ENCODE measurements around the gene P2RY8. TPM values are rescaled to one million over a fixed set of nuclear protein-coding genes. Genes with fewer than 3 reads are reported as not detected.
"Not testable (repeated sequence)": the region's sequence is repeated elsewhere in the genome, so short reads cannot be mapped to it uniquely, and the experiment has no call there.

P2RY8 gene
- total RNA-seq, 1 donor = not detected

GRCh38 chrX:1451251-1451660, 85.7 kb downstream of the P2RY8 start:
- Histone ChIP-seq H2AFZ (ENCODE audit: low read length) (no peak overlapping the region), H3K9me3 (ENCODE audit: low read depth, low read length) (no peaks in the 10 kb centered on the region), H3K4me1 (ENCODE audit: insufficient read depth, low read length) (no peaks in the 10 kb centered on the region), H4K20me1 (ENCODE audit: insufficient read depth, low read length) (peaks cover 9% of the 10 kb centered on the region), H3K79me2 (ENCODE audit: insufficient read depth, low read length) (peaks cover 54% of the 10 kb centered on the region), H3K4me3 (ENCODE audit: insufficient read depth, low read length) (peak overlapping the region; percentile 96), H3K4me2 (ENCODE audit: insufficient read depth, low read length) (peak overlapping the region; percentile 83), H3K27me3 (ENCODE audit: insufficient read depth, low read length) (peaks cover 4% of the 10 kb centered on the region), H3K27ac (ENCODE audit: low read depth, low read length) (no peak overlapping the region), H3K36me3 (ENCODE audit: insufficient read depth, low read length) (peaks cover 5% of the 10 kb centered on the region)
- peak; percentile 58 for DNase-seq (ENCODE audit: insufficient read length, low spot score, missing footprints)
- TF ChIP-seq CTCF (IDR thresholded peaks at IDR 0.05; ENCODE audit: extremely low read depth, low read depth, low read length) = no peak

GRCh38 chrX:1450361-1451161, 86.4 kb downstream of the P2RY8 start:
- Histone ChIP-seq H3K4me2 (ENCODE audit: insufficient read depth, low read length) (no peak overlapping the region), H3K4me3 (ENCODE audit: insufficient read depth, low read length) (no peak overlapping the region)
- DNase-seq (ENCODE audit: insufficient read length, low spot score, missing footprints) = peak; percentile 69

GRCh38 chrX:1449823-1450149, 87.2 kb downstream of the P2RY8 start:
- no peak overlapping the region for H3K4me2 ChIP-seq (ENCODE audit: insufficient read depth, low read length)
- H4K20me1 ChIP-seq (ENCODE audit: insufficient read depth, low read length) = peaks cover 9% of the 10 kb centered on the region
- H3K79me2 ChIP-seq (ENCODE audit: insufficient read depth, low read length) = peaks cover 58% of the 10 kb centered on the region
- TF ChIP-seq CTCF (IDR thresholded peaks at IDR 0.05; ENCODE audit: extremely low read depth, low read depth, low read length) = no peak
- no peak overlapping the region for H3K4me3 ChIP-seq (ENCODE audit: insufficient read depth, low read length)
- DNase-seq (ENCODE audit: insufficient read length, low spot score, missing footprints) = no peak
- peaks cover 5% of the 10 kb centered on the region for H3K36me3 ChIP-seq (ENCODE audit: insufficient read depth, low read length)
- H3K27me3 ChIP-seq (ENCODE audit: insufficient read depth, low read length) = no peaks in the 10 kb centered on the region
- H3K9me3 ChIP-seq (ENCODE audit: low read depth, low read length) = no peaks in the 10 kb centered on the region
- no peak overlapping the region for H2AFZ ChIP-seq (ENCODE audit: low read length)
- H3K27ac ChIP-seq (ENCODE audit: low read depth, low read length) = no peak overlapping the region
- no peaks in the 10 kb centered on the region for H3K4me1 ChIP-seq (ENCODE audit: insufficient read depth, low read length)

More at GRCh38 chrX:1450361-1451161, 86.4 kb downstream of the P2RY8 start:
- Histone ChIP-seq H3K27me3 (ENCODE audit: insufficient read depth, low read length) (no peaks in the 10 kb centered on the region), H2AFZ (ENCODE audit: low read length) (no peak overlapping the region), H3K27ac (ENCODE audit: low read depth, low read length) (no peak overlapping the region), H3K36me3 (ENCODE audit: insufficient read depth, low read length) (peaks cover 5% of the 10 kb centered on the region), H4K20me1 (ENCODE audit: insufficient read depth, low read length) (peaks cover 9% of the 10 kb centered on the region), H3K9me3 (ENCODE audit: low read depth, low read length) (no peaks in the 10 kb centered on the region), H3K79me2 (ENCODE audit: insufficient read depth, low read length) (peaks cover 54% of the 10 kb centered on the region), H3K4me1 (ENCODE audit: insufficient read depth, low read length) (no peaks in the 10 kb centered on the region)
- no peak for TF ChIP-seq CTCF (IDR thresholded peaks at IDR 0.05; ENCODE audit: extremely low read depth, low read depth, low read length)

- Histone ChIP-seq H3K4me3 (ENCODE audit: insufficient read depth, low read length) (no peak overlapping the region), H3K27ac (ENCODE audit: low read depth, low read length) (no peak overlapping the region), H3K79me2 (ENCODE audit: insufficient read depth, low read length) (peaks cover 62% of the 10 kb centered on the region), H3K36me3 (ENCODE audit: insufficient read depth, low read length) (peaks cover 5% of the 10 kb centered on the region), H3K9me3 (ENCODE audit: low read depth, low read length) (no peaks in the 10 kb centered on the region), H2AFZ (ENCODE audit: low read length) (no peak overlapping the region), H3K27me3 (ENCODE audit: insufficient read depth, low read length) (no peaks in the 10 kb centered on the region), H4K20me1 (ENCODE audit: insufficient read depth, low read length) (peaks cover 9% of the 10 kb centered on the region), H3K4me1 (ENCODE audit: insufficient read depth, low read length) (no peaks in the 10 kb centered on the region), H3K4me2 (ENCODE audit: insufficient read depth, low read length) (no peak overlapping the region)
- DNase-seq (ENCODE audit: insufficient read length, low spot score, missing footprints) = peak; percentile 36
- TF ChIP-seq CTCF (IDR thresholded peaks at IDR 0.05; ENCODE audit: extremely low read depth, low read depth, low read length) = no peak
Measured at GRCh38 chrX:1449036-1449822, 87.8 kb downstream of the P2RY8 start.

GRCh38 chrX:1448573-1449001, 88.4 kb downstream of the P2RY8 start:
- not testable (repeated sequence) for H3K9me3 ChIP-seq (ENCODE audit: low read depth, low read length); H3K36me3 ChIP-seq (ENCODE audit: insufficient read depth, low read length); H3K27me3 ChIP-seq (ENCODE audit: insufficient read depth, low read length); H2AFZ ChIP-seq (ENCODE audit: low read length); DNase-seq (ENCODE audit: insufficient read length, low spot score, missing footprints); H4K20me1 ChIP-seq (ENCODE audit: insufficient read depth, low read length); H3K4me3 ChIP-seq (ENCODE audit: insufficient read depth, low read length); H3K27ac ChIP-seq (ENCODE audit: low read depth, low read length); H3K4me2 ChIP-seq (ENCODE audit: insufficient read depth, low read length); H3K4me1 ChIP-seq (ENCODE audit: insufficient read depth, low read length)
- H3K79me2 ChIP-seq (ENCODE audit: insufficient read depth, low read length) = peaks cover 66% of the 10 kb centered on the region
